Esophagus squamous epithelium (tissue), 4 donors: Measurements from ENCODE around the gene ACSL4.

Experiments
- POLR2A ChIP-seq, 4 donors: fragments of 450-650 bp; IDR thresholded peaks; one replicate each; pipeline ENCODE4 v1.6.1; 2017; ENCODE audit warnings: antibody characterized with exemption in 4 of 4, mild to moderate bottlenecking in 4 of 4, moderate library complexity in 3 of 4
- TF ChIP-seq, protein P1 (sequence below), 6 experiments: fragments of 450-650 bp in 4 of 6; fragments of 200-600 bp in 2 of 6; sonication (generic) in 2 of 6; IDR thresholded peaks; one replicate each; pipeline ENCODE4 v1.5.1; 2016 to 2019; ENCODE audit warnings: antibody characterized with exemption in 6 of 6, mild to moderate bottlenecking in 4 of 6, moderate library complexity in 4 of 6

DNA sequence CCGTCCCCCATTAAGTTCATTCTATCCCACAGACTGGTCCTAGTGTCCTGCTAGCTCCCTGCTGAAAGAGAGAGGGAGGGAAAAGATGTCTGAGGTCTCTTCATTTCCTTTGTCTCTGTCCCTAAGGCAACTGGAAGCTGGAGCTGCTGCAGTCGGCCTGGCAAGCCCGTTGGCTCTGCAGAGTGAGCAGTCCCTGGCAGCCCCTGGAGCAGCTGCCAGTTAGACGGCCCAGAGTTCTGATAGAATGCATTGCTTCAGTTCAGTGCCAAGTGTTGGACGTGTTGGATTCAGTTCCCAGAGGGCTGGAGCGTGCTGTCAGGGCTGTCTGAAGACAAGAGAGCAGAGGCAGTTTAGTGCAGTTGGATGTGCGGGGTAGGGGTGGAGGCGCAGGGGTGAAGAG, 109.1 kb downstream of the ACSL4 start:
- no peak for TF ChIP-seq POLR2A (IDR thresholded peaks at IDR 0.05)
- TF ChIP-seq, protein P1, sequence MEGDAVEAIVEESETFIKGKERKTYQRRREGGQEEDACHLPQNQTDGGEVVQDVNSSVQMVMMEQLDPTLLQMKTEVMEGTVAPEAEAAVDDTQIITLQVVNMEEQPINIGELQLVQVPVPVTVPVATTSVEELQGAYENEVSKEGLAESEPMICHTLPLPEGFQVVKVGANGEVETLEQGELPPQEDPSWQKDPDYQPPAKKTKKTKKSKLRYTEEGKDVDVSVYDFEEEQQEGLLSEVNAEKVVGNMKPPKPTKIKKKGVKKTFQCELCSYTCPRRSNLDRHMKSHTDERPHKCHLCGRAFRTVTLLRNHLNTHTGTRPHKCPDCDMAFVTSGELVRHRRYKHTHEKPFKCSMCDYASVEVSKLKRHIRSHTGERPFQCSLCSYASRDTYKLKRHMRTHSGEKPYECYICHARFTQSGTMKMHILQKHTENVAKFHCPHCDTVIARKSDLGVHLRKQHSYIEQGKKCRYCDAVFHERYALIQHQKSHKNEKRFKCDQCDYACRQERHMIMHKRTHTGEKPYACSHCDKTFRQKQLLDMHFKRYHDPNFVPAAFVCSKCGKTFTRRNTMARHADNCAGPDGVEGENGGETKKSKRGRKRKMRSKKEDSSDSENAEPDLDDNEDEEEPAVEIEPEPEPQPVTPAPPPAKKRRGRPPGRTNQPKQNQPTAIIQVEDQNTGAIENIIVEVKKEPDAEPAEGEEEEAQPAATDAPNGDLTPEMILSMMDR (IDR thresholded peaks at IDR 0.05) = no peak
